NCI-H2081 (cell line): ENCODE measurements around the gene GPBP1L1.
"Not testable (repeated sequence)": the region's sequence is repeated elsewhere in the genome, so short reads cannot be mapped to it uniquely, and the experiment has no call there.

ENCODE experiments used
- DNase-seq, 2 experiments: peaks; one replicate each; lab custom pipeline; 2025; lab: John Stamatoyannopoulos, UW

Gene GPBP1L1

GRCh38 chr1:45640293-45640692, 46.0 kb downstream of the GPBP1L1 start:
- DNase-seq, result no peak

GRCh38 chr1:45635211-45635610, 51.1 kb downstream of the GPBP1L1 start:
- no peak for DNase-seq

- no peak for DNase-seq
These were observed 55.9 kb downstream of the GPBP1L1 start for GRCh38 chr1:45630429-45630828.

- DNase-seq, result no peak
These were observed 57.3 kb downstream of the GPBP1L1 start for GRCh38 chr1:45629035-45629434.

- no peak for DNase-seq
These were observed 62.4 kb downstream of the GPBP1L1 start, which contains the start of gene CCDC17 for GRCh38 chr1:45623972-45624371. Gene CCDC17 (minus strand): TSS chr1:45624054. CDS start chr1:45623909, 145 bp downstream.

- DNase-seq, result no peak
These were observed 63.6 kb downstream of the GPBP1L1 start for GRCh38 chr1:45622524-45623394.

- no peak for DNase-seq
These were observed 64.3 kb downstream of the GPBP1L1 start for GRCh38 chr1:45621895-45622523.

- no peak for DNase-seq
These were observed 64.9 kb downstream of the GPBP1L1 start for GRCh38 chr1:45621501-45621836.

GRCh38 chr1:45620588-45621500, 65.5 kb downstream of the GPBP1L1 start:
- no peak for DNase-seq

GRCh38 chr1:45619149-45619921, 67.0 kb downstream of the GPBP1L1 start:
- no peak for DNase-seq

GRCh38 chr1:45617618-45618017, 68.7 kb downstream of the GPBP1L1 start:
- DNase-seq, result no peak

GRCh38 chr1:45615885-45616284, 70.4 kb downstream of the GPBP1L1 start:
- no peak for DNase-seq

GRCh38 chr1:45612941-45613579, 73.3 kb downstream of the GPBP1L1 start:
- no peak for DNase-seq

- no peak for DNase-seq
These were observed 75.6 kb downstream of the GPBP1L1 start for GRCh38 chr1:45610589-45611226.

GRCh38 chr1:45608175-45609156, 77.9 kb downstream of the GPBP1L1 start:
- no peak for DNase-seq

- DNase-seq, result no peak
These were observed 78.8 kb downstream of the GPBP1L1 start for GRCh38 chr1:45607404-45608074.

- DNase-seq, result no peak
These were observed 82.1 kb downstream of the GPBP1L1 start for GRCh38 chr1:45604239-45604638.

- DNase-seq, result not testable (repeated sequence)
These were observed 89.6 kb downstream of the GPBP1L1 start for GRCh38 chr1:45596765-45597164.

- no peak for DNase-seq
These were observed 91.9 kb downstream of the GPBP1L1 start for GRCh38 chr1:45594412-45594811.
